HEK293 (cell line): ENCODE data around the gene DYNLT4.
A peak's percentile ranks its signal among the peaks of the same experiment; 100 is the strongest.

ENCODE experiments used
- CTCF ChIA-PET: fragments of 350-600 bp; formaldehyde crosslinking; extraction: SDS; loops from one replicate; lab custom pipeline; 2021; ENCODE audit warnings: antibody characterized with exemption; lab: Yijun Ruan, JAX
- POLR2A ChIA-PET: fragments of 300-600 bp; formaldehyde crosslinking; extraction: SDS; loops from one replicate; lab custom pipeline; 2020; ENCODE audit warnings: antibody characterized with exemption, inconsistent platforms; lab: Yijun Ruan, JAX
- H3K27ac ChIP-seq: fragments of 200-500 bp; sonication (Bioruptor generic); 2 replicates; pipeline ENCODE4 v1.5.1; 2014; ENCODE audit warnings: low read depth, low read length, control low read depth, inconsistent platforms; ENCODE audit errors: extremely low read depth
- H3K36me3 ChIP-seq, 2 experiments: fragments of 200-500 bp in 1 of 2; sonication (Bioruptor generic) in 1 of 2; 1 replicate in 1 of 2; 2 replicates in 1 of 2; pipeline ENCODE4 v1.5.1; 2014 to 2017; ENCODE audit warnings: inconsistent platforms in 2 of 2, low read length in 2 of 2; ENCODE audit not compliant: control insufficient read depth in 2 of 2, insufficient read depth in 1 of 2
- H3K4me1 ChIP-seq: fragments of 200-500 bp; sonication (Bioruptor generic); 2 replicates; pipeline ENCODE4 v1.5.1; 2014; ENCODE audit warnings: mild to moderate bottlenecking, low read length, inconsistent platforms; ENCODE audit not compliant: control insufficient read depth, insufficient read depth
- H3K4me3 ChIP-seq: 2 replicates; pipeline ENCODE4 v1.5.1; 2011; ENCODE audit warnings: low read depth, mild to moderate bottlenecking, control low read depth, low read length, moderate library complexity
- H3K9me3 ChIP-seq: fragments of 200-500 bp; sonication (Bioruptor generic); 2 replicates; pipeline ENCODE4 v1.5.1; 2014; ENCODE audit warnings: low read depth, low read length, inconsistent platforms; ENCODE audit not compliant: control insufficient read depth, insufficient read depth
- BCL11B ChIP-seq: fragments of 450-650 bp; formaldehyde crosslinking; IDR thresholded peaks from 2 replicates; pipeline ENCODE4 v1.5.1; 2016; ENCODE audit warnings: low read depth, missing biosample characterization, missing genetic modification characterization
- GLIS1 ChIP-seq: fragments of 450-650 bp; formaldehyde crosslinking; IDR thresholded peaks from 2 replicates; pipeline ENCODE4 v1.5.1; 2016; ENCODE audit warnings: missing biosample characterization, missing genetic modification characterization
- PBX3 ChIP-seq: sonication (generic); formaldehyde crosslinking; IDR thresholded peaks from 2 replicates; pipeline ENCODE4 v1.8.1; 2022; ENCODE audit warnings: mild to moderate bottlenecking, moderate library complexity, missing genetic modification reagents
- PRDM6 ChIP-seq: fragments of 450-650 bp; formaldehyde crosslinking; IDR thresholded peaks from 2 replicates; pipeline ENCODE4 v1.5.1; 2017; ENCODE audit warnings: missing biosample characterization, missing genetic modification characterization
- TRIM28 ChIP-seq: IDR thresholded peaks from 2 replicates; pipeline ENCODE4 v1.6.1; 2011; ENCODE audit warnings: low read length, control low read depth, borderline replicate concordance
- WT1 ChIP-seq: fragments of 450-650 bp; formaldehyde crosslinking; IDR thresholded peaks from 2 replicates; pipeline ENCODE4 v1.5.1; 2016; ENCODE audit warnings: missing biosample characterization, missing genetic modification characterization
- ZBTB1 ChIP-seq: fragments of 450-650 bp; formaldehyde crosslinking; IDR thresholded peaks from 2 replicates; pipeline ENCODE4 v1.5.1; 2016; ENCODE audit warnings: missing biosample characterization, missing genetic modification characterization
- ZFP3 ChIP-seq: fragments of 450-650 bp; formaldehyde crosslinking; IDR thresholded peaks from 2 replicates; pipeline ENCODE4 v1.5.1; 2016; ENCODE audit warnings: low read depth, missing biosample characterization, missing genetic modification characterization
- ZIC2 ChIP-seq: fragments of 450-650 bp; formaldehyde crosslinking; IDR thresholded peaks from 2 replicates; pipeline ENCODE4 v1.5.1; 2016; ENCODE audit warnings: missing biosample characterization, missing genetic modification characterization
- ZNF114 ChIP-seq: fragments of 450-650 bp; formaldehyde crosslinking; IDR thresholded peaks from 2 replicates; pipeline ENCODE4 v1.5.0; 2017; ENCODE audit warnings: missing biosample characterization, missing genetic modification characterization
- ZNF16 ChIP-seq: fragments of 450-650 bp; formaldehyde crosslinking; IDR thresholded peaks from 2 replicates; pipeline ENCODE4 v1.5.1; 2016; ENCODE audit warnings: low read depth, missing biosample characterization, missing genetic modification characterization
- ZNF202 ChIP-seq: fragments of 450-650 bp; formaldehyde crosslinking; IDR thresholded peaks from 2 replicates; pipeline ENCODE4 v1.5.1; 2016; ENCODE audit warnings: missing biosample characterization, missing genetic modification characterization, borderline replicate concordance
- ZNF394 ChIP-seq: fragments of 450-650 bp; formaldehyde crosslinking; IDR thresholded peaks from 2 replicates; pipeline ENCODE4 v1.5.1; 2016; ENCODE audit warnings: missing biosample characterization, missing genetic modification characterization, mild to moderate bottlenecking, moderate library complexity, borderline replicate concordance
- ZNF423 ChIP-seq: fragments of 450-650 bp; formaldehyde crosslinking; IDR thresholded peaks from 2 replicates; pipeline ENCODE4 v1.5.1; 2016; ENCODE audit warnings: missing biosample characterization, missing genetic modification characterization
- ZNF48 ChIP-seq: fragments of 450-650 bp; formaldehyde crosslinking; IDR thresholded peaks from 2 replicates; pipeline ENCODE4 v1.5.1; 2016; ENCODE audit warnings: missing biosample characterization, missing genetic modification characterization
- ZNF501 ChIP-seq: fragments of 450-650 bp; formaldehyde crosslinking; IDR thresholded peaks from 2 replicates; pipeline ENCODE4 v1.5.1; 2016; ENCODE audit warnings: missing biosample characterization, missing genetic modification characterization
- ZNF513 ChIP-seq: fragments of 450-650 bp; IDR thresholded peaks from 2 replicates; pipeline ENCODE4 v1.5.1; 2018; ENCODE audit warnings: missing biosample characterization, missing genetic modification characterization
- ZNF555 ChIP-seq: fragments of 450-650 bp; formaldehyde crosslinking; conservative IDR thresholded peaks from 2 replicates; pipeline ENCODE4 v1.5.1; 2017; ENCODE audit warnings: missing biosample characterization, mild to moderate bottlenecking, missing genetic modification characterization, inconsistent platforms
- ZNF571 ChIP-seq: fragments of 450-650 bp; formaldehyde crosslinking; IDR thresholded peaks from 2 replicates; pipeline ENCODE4 v1.5.0; 2017; ENCODE audit warnings: missing biosample characterization, missing genetic modification characterization
- ZNF623 ChIP-seq: fragments of 450-650 bp; formaldehyde crosslinking; IDR thresholded peaks from 2 replicates; pipeline ENCODE4 v1.5.1; 2016; ENCODE audit warnings: missing biosample characterization, missing genetic modification characterization
- ZNF624 ChIP-seq: fragments of 450-650 bp; formaldehyde crosslinking; IDR thresholded peaks from 2 replicates; pipeline ENCODE4 v1.5.1; 2017; ENCODE audit warnings: missing biosample characterization, missing genetic modification characterization
- ZNF658 ChIP-seq: fragments of 450-650 bp; formaldehyde crosslinking; IDR thresholded peaks from 2 replicates; pipeline ENCODE4; 2016; ENCODE audit warnings: missing biosample characterization, missing genetic modification characterization
- ZSCAN18 ChIP-seq: fragments of 450-650 bp; formaldehyde crosslinking; IDR thresholded peaks from 2 replicates; pipeline ENCODE4 v1.5.1; 2016; ENCODE audit warnings: missing biosample characterization, missing genetic modification characterization
- TF ChIP-seq, protein P1 (sequence below): fragments of 450-650 bp; formaldehyde crosslinking; IDR thresholded peaks from 2 replicates; pipeline ENCODE4 v1.5.1; 2016; ENCODE audit warnings: missing biosample characterization, missing genetic modification characterization, borderline replicate concordance
- TF ChIP-seq, protein P2 (sequence below): fragments of 450-650 bp; formaldehyde crosslinking; IDR thresholded peaks from 2 replicates; pipeline ENCODE4 v1.5.1; 2017; ENCODE audit warnings: missing biosample characterization, missing genetic modification characterization

Gene DYNLT4

GRCh38 chr1:44820328-44821239 is 13.4 kb upstream of the DYNLT4 start (continued):
- TF ChIP-seq, protein P1, sequence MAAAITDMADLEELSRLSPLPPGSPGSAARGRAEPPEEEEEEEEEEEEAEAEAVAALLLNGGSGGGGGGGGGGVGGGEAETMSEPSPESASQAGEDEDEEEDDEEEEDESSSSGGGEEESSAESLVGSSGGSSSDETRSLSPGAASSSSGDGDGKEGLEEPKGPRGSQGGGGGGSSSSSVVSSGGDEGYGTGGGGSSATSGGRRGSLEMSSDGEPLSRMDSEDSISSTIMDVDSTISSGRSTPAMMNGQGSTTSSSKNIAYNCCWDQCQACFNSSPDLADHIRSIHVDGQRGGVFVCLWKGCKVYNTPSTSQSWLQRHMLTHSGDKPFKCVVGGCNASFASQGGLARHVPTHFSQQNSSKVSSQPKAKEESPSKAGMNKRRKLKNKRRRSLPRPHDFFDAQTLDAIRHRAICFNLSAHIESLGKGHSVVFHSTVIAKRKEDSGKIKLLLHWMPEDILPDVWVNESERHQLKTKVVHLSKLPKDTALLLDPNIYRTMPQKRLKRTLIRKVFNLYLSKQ (tag by site-specific recombination): no peak
- TF ChIP-seq ZNF48 (tag by site-specific recombination) (no peak), GLIS1 (peak; percentile 56), ZNF16 (tag by site-specific recombination) (no peak), ZNF394 (tag by site-specific recombination) (no peak), ZNF513 (0 out of 2 replicates have a peak, but pooled peaks have one; percentile 22), ZNF501 (tag by site-specific recombination) (no peak), PRDM6 (tag by site-specific recombination) (no peak)

GRCh38 chr1:44819608-44820327 is 12.6 kb upstream of the DYNLT4 start:
- Histone ChIP-seq H3K36me3 (peaks cover 0 to 9% of the 10 kb centered on the region in 2 experiments; a peak in 1 of 3 replicates), H3K4me3 (peak overlapping the region; percentile 31), H3K9me3 (no peaks in the 10 kb centered on the region), H3K27ac (peak overlapping the region; percentile 91), H3K4me1 (no peaks in the 10 kb centered on the region)
- CTCF ChIA-PET: interaction anchor here (0.6 to 3.2 kb wide), 8 partner anchors 10 to 677 kb away, joined by 3 to 28 read pairs (median 4); partner anchors contain the start of gene PLK3
- POLR2A ChIA-PET: interaction anchor here (0.6 to 6.1 kb wide), 24 partner anchors 10 to 1427 kb away, joined by 3 to 84 read pairs (median 6); partner anchors contain the start of genes BEST4, BTBD19, DYNLT4 and HECTD3
- TF ChIP-seq ZNF624 (tag by site-specific recombination) (no peak), ZNF658 (no peak), BCL11B (tag by site-specific recombination) (no peak), TRIM28 (peak; percentile 96), ZNF571 (tag by site-specific recombination) (no peak), WT1 (tag by site-specific recombination) (no peak), ZFP3 (no peak), PBX3 (CRISPR knock-in tag) (no peak), ZNF623 (tag by site-specific recombination) (no peak), ZBTB1 (tag by site-specific recombination) (no peak), ZNF114 (tag by site-specific recombination) (no peak), ZNF202 (no peak), ZIC2 (tag by site-specific recombination) (peak; percentile 47; the same call in 1 of the 2 replicates), ZNF423 (tag by site-specific recombination) (no peak), ZSCAN18 (tag by site-specific recombination) (no peak), ZNF555 (no peak)
- TF ChIP-seq, protein P2, sequence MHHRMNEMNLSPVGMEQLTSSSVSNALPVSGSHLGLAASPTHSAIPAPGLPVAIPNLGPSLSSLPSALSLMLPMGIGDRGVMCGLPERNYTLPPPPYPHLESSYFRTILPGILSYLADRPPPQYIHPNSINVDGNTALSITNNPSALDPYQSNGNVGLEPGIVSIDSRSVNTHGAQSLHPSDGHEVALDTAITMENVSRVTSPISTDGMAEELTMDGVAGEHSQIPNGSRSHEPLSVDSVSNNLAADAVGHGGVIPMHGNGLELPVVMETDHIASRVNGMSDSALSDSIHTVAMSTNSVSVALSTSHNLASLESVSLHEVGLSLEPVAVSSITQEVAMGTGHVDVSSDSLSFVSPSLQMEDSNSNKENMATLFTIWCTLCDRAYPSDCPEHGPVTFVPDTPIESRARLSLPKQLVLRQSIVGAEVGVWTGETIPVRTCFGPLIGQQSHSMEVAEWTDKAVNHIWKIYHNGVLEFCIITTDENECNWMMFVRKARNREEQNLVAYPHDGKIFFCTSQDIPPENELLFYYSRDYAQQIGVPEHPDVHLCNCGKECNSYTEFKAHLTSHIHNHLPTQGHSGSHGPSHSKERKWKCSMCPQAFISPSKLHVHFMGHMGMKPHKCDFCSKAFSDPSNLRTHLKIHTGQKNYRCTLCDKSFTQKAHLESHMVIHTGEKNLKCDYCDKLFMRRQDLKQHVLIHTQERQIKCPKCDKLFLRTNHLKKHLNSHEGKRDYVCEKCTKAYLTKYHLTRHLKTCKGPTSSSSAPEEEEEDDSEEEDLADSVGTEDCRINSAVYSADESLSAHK (tag by site-specific recombination): peak; percentile 34; the same call in 1 of the 2 replicates
